ENCODE measurements around the gene VPS51.
"Not testable (repeated sequence)": the region's sequence is repeated elsewhere in the genome, so short reads cannot be mapped to it uniquely, and the experiment has no call there.

VPS51 gene

GRCh38 chr11:65136515-65137096 lies 40.6 kb downstream of the VPS51 start:
- no peak for DNase-seq

- no peak for DNase-seq
These were observed 46.0 kb downstream of the VPS51 start for GRCh38 chr11:65141896-65142494.

DNA sequence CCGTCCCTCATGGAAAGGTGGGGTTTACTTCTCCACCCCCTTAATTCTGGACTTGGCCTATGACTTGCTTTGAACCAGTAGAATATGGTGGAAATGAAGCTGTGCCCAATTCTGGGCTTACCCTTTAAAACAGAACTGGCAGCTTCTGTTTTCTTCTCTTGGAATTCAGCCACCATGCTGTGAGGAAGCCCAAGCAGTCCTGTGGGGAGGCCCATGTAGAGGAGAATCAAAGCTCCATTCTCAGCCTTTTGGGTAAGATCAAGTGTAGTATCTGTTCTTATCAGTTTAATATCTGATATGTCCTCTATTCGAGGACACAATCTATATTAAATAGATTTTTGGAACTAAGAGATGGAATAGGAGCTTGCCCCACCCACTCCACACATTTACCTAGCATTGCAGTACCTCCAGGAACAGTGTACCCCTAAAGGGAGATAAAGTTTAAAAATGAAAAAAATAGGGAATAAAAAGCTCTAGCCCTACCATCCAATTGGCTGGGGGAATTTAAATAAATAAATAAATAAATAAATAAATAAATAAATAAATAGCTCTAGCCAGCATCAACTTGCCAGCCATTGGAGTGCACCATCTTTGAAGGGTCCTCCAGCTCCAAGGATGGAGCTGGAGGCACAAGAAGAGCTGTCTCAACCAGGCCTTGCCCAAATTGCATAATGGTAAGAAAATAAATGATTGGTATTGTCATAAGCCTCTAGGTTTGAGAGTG lies 51.5 kb downstream of the VPS51 start:
- no peak for DNase-seq

GRCh38 chr11:65148657-65149056 lies 52.6 kb downstream of the VPS51 start:
- no peak for DNase-seq

DNA sequence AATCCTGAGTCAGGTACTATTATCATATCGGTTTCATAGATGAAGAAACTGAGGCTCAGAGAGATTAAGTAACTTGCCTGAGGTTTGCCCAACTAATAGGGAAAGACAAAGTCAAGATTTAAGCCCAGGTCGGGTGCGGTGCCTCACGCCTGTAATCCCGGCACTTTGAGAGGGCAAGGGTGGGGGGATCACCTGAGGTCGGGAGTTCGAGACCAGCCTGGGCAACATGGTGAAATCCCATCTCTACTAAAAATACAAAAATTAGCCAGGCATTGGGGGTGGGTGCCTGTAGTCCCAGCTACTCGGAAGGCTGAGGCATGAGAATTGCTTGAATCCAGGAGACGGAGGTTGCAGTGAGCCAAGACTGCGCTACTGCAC lies 54.1 kb downstream of the VPS51 start:
- not testable (repeated sequence) for DNase-seq

- DNase-seq = no peak
These were observed 54.7 kb downstream of the VPS51 start for GRCh38 chr11:65150509-65151299.

GRCh38 chr11:65151331-65151899 lies 55.4 kb downstream of the VPS51 start:
- DNase-seq = no peak

GRCh38 chr11:65152122-65152521 lies 56.1 kb downstream of the VPS51 start:
- DNase-seq = no peak

GRCh38 chr11:65156256-65156655 lies 60.2 kb downstream of the VPS51 start:
- DNase-seq = no peak

DNA sequence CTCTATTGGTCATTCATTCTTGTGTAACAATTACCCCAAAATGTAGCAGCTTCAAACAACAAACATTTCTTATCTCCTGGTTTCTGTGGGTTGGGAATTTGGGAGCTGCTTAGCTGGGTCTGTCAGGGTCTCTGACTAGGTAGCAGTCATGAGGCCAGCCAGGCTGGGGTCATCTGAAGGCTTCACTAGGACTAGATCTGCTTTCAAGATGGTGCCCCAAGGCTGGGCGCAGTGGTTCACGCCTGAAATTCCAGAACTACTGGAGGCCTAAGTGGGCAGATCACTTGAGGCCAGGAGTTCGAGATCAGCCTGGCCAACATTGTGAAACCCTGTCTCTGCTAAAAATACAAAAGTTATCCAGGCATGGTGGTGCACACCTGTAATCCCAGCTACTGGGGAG lies 60.9 kb downstream of the VPS51 start:
- no peak for DNase-seq

DNA sequence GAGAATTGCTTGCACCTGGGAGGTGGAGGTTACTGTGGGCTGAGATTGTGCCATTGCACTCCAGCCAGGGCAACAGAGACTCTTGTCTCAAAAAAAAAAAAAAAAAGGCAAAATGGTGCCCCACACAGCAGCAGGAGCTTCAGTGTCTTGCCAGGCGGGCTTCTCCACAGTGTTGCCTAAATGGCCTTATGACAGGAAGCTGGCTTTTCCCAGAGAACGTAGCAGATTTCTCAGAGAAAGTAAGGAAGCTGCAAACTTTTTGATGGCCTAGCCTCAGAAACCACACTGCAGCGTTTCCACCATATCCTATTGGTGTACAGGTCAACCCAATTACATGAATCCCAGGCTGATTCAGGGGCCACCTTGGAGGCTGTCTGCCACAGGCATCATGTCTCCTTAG lies 61.3 kb downstream of the VPS51 start:
- DNase-seq = no peak

DNA sequence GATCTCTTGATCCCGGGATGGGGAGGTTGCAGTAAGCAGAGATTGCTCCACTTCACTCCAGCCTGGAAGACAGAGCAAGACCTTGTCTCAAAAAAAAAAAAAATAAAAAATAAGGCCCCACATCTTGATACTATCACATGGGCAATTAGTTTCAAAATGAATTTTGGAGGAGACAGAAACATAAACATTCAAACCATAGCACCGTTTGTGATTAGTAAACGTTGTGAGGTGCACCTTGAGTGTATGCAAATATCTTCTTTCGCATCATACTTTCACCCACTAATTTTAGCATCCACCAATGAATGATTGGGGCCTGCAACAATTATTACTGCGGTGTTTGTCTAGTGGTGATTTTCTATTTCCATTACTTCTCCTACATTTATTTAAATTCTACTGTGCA lies 63.0 kb downstream of the VPS51 start:
- no peak for DNase-seq

- no peak for DNase-seq
These were observed 64.6 kb downstream of the VPS51 start for GRCh38 chr11:65160643-65161042.
